Fibroblast of upper back skin (primary cell): ENCODE results near the gene OSBPL10.

Experiments used
- DNase-seq: peaks from one replicate; pipeline ENCODE4 v3.0.0-alpha.2; 2013

Gene OSBPL10

GRCh38 chr3:31919528-31919927 is 61.5 kb downstream of the OSBPL10 start:
- DNase-seq = no peak

GRCh38 chr3:31918179-31919150 is 62.6 kb downstream of the OSBPL10 start:
- DNase-seq = no peak

- no peak for DNase-seq
Observed at GRCh38 chr3:31917303-31918005, 63.6 kb downstream of the OSBPL10 start.

GRCh38 chr3:31911643-31912042 is 69.4 kb downstream of the OSBPL10 start:
- DNase-seq = no peak

GRCh38 chr3:31911124-31911523 is 69.9 kb downstream of the OSBPL10 start:
- no peak for DNase-seq

- DNase-seq = no peak
Observed at GRCh38 chr3:31909455-31909854, 71.6 kb downstream of the OSBPL10 start.

- peak; percentile 6 for DNase-seq
Observed at GRCh38 chr3:31908391-31909097, 72.5 kb downstream of the OSBPL10 start.

- no peak for DNase-seq
Observed at GRCh38 chr3:31906182-31906581, 74.9 kb downstream of the OSBPL10 start.

GRCh38 chr3:31903686-31904431 is 77.2 kb downstream of the OSBPL10 start:
- no peak for DNase-seq

GRCh38 chr3:31900583-31900982 is 80.5 kb downstream of the OSBPL10 start:
- DNase-seq = no peak

- DNase-seq = no peak
Observed at GRCh38 chr3:31896648-31897433, 84.2 kb downstream of the OSBPL10 start.

- DNase-seq = no peak
Observed at GRCh38 chr3:31896026-31896425, 85.0 kb downstream of the OSBPL10 start.

GRCh38 chr3:31895471-31895870 is 85.6 kb downstream of the OSBPL10 start:
- peak; percentile 28 for DNase-seq

- DNase-seq = peak; percentile 43
Observed at GRCh38 chr3:31892916-31893573, 88.0 kb downstream of the OSBPL10 start.

- no peak for DNase-seq
Observed at GRCh38 chr3:31892500-31892899, 88.6 kb downstream of the OSBPL10 start.

GRCh38 chr3:31891876-31892455 is 89.1 kb downstream of the OSBPL10 start:
- no peak for DNase-seq

- DNase-seq = no peak
Observed at GRCh38 chr3:31890742-31891469, 90.2 kb downstream of the OSBPL10 start.

GRCh38 chr3:31890007-31890406 is 91.1 kb downstream of the OSBPL10 start:
- no peak for DNase-seq

- DNase-seq = no peak
Observed at GRCh38 chr3:31885235-31885634, 95.8 kb downstream of the OSBPL10 start.

GRCh38 chr3:31884251-31884650 is 96.8 kb downstream of the OSBPL10 start:
- DNase-seq = no peak
